Measurements from ENCODE around the gene NF2. TPM values are rescaled to one million over a fixed set of nuclear protein-coding genes. Genes with fewer than 3 reads are reported as not detected.
A peak's percentile ranks its signal among the peaks of the same experiment; 100 is the strongest.

Gene NF2
- total RNA-seq, 1 donor from 2014 or later: 372 TPM

- DNase-seq (ENCODE audit: low read depth): no peak
These were observed 28.3 kb downstream of the NF2 start for GRCh38 chr22:29631725-29632124.

- no peak for DNase-seq (ENCODE audit: low read depth)
These were observed 29.2 kb downstream of the NF2 start for GRCh38 chr22:29632672-29633071.

DNA sequence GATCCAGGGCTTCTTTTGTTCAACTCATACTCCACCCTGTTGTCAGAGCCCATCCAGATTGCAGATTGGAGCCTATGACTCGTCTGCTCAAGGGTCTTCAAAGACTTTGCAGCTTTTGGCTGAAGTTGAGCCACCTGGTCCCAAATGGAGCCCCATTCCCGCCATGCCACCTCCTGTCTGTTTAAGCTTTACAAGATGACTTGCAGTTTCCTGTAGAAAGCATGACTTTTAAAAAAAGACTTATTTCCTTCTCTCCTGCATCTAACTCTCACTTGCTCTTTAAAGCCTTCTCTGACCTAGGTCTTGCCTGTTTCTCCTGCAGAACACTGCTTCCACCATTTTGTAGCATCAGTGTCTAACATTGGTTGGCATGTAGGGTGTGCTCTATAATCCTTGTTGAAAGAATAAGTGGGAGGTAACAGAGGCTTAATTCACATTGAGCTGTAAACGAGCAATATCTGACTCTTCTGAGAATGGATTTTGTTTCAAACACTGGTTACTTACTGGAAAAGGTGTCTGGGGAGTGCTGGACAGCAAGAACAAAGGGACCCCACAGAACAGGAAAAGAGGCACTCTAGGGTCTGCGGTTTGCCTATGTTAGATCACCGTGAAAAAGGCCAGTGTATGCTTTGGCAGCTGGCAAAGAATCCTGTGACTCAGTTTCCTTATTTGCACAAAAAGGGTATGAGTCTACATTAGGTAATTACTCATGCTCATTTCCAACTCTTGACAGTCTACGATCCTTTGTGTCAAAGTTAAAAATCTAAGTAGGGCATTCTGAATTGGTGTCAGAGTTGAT, 30.3 kb downstream of the NF2 start:
- no peak for DNase-seq (ENCODE audit: low read depth)

DNA sequence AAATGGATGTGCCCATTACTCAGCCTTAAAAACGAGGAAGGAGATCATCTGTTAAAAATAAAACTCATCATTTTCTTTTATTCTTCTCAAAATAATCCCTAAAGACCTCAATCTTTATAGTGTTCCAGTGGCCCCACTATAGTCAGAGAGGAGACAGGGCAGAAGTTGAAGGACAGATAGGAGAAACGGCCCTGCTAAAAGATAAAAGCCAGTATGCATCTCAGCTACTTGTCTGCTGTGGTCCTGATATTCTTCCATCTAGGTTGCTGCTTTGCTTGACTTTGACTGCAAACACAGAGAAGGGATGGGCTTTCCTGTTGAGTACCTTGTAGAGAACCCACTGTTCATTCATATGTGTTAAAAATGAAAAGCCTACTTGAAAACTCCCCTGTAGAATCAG, 31.4 kb downstream of the NF2 start:
- DNase-seq (ENCODE audit: low read depth): no peak

DNA sequence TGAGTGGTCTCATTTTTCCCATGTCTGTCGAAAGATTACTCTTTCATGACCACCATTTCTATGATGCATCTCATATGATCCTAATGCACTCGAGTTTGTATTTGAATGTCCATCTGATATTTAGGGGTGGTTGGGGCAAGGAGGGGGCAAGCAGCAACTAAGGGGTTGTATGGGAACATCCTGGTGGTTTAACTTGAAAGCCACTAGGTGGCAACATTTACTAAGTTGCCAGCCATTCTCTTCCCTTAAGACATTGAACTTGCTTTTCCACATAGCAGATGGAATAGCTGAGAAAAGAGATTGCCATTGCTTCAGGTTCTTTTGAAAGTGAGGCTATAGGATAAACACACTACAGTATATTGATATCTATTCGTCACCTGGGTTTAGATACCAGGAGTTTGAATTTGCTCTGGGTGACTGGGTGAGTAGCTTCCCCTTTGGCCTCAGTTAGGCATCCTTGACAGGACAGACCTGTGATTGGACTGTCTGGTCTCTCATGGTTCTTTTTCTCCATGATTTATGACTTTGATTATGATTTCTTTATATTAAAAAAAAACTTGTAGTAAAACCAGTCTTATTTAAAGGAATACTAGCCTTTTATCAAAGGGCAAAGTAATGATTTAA, 32.4 kb downstream of the NF2 start:
- DNase-seq (ENCODE audit: low read depth): peak; percentile 72

DNA sequence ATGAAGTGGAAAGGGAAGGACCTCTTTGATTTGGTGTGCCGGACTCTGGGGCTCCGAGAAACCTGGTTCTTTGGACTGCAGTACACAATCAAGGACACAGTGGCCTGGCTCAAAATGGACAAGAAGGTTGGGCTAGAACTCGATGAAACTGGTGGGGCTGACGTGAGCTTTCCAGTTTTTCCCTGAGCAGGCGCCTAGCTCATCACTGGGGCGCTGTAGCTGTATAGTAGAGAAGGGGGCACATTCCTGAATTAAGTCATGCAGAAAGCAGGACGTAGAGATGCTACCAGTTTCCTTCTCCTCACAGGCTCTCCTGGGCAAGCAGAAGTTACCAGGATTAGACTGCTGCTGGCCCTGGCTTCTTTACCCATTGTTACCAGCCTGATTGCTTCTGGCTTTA, 33.3 kb downstream of the NF2 start:
- DNase-seq (ENCODE audit: low read depth): peak; percentile 72

DNA sequence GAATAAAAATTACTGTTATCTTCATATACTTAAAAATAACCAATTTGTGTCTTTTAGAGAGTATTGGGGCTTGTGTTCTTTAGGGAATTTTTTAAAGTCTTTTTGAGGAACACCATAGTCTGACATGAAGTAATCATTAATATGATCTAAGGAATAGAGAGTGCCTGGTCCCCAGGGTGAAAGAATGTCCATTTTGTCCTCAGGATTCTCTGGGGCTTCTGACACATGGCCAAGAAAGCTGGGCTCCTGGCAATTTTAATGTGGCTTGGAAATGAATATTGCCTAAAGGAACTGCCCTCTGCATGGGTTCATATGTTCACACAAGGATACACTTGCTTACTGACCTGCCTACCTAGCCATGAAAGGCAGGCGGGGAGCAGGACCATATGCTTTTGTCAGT, 33.7 kb downstream of the NF2 start:
- no peak for DNase-seq (ENCODE audit: low read depth)

DNA sequence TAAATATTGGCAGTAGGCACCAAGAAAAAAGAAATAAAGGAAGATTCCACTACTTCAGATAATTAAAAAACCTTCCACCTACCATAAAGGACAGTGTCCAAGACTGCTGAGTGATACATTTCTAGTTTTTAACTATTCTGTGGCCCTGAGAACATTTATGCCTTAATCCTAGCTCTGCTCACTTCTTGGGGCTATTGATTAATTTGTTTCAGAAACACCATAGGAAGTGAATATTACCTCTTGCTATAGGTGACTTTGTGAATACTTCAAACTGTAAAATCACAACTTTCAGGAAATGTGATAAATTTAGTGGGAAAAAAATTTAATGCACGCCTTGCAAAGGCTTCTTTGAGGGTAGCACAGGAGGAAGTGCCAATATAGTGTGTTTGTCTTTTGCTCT, 35.2 kb downstream of the NF2 start:
- DNase-seq (ENCODE audit: low read depth): no peak

DNA sequence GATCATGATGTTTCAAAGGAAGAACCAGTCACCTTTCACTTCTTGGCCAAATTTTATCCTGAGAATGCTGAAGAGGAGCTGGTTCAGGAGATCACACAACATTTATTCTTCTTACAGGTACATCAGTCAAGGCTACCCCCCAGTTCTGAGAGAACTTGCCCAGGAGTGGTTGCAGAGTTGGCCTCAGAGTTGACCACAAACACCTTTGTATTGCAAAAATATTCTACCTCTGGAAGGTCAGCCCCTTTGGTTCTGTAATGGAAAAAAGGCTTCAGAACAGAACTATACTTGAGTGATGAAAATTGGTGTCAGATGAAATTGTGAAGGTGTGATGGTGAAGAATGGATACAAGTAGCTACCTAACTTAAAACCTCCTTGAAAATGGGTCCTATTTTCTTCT, 35.7 kb downstream of the NF2 start:
- no peak for DNase-seq (ENCODE audit: low read depth)

DNA sequence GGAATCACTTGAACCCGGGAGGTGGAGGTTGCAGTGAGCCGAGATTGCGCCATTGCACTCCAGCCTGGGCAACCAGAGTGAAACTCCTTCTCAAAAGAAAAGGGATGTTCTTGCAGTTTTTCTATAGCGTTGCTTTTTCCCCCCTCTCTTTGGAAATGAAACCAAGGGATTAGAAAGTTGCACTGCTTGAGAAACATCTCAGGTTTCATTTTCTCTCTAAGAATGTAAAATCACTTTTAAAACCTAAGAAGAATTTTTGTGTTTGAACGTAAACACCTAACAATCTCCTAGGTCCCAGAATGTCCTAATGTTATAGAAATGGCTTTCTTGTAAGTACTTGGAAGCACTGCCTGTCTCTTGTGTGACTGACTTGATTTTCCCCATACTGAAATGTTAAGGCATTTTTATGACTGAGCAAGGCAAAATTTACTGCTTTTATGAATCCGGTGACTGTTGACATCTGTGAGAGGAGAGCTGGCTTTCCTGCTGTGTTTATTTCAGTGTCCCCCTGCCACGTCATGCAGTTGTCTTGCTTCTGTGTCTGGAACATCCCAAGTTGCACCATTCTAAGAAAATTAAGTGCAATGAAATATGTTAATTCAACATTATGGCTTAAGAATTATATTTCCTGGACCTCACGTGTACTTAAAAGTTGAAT, 37.7 kb downstream of the NF2 start:
- no peak for DNase-seq (ENCODE audit: low read depth)

DNA sequence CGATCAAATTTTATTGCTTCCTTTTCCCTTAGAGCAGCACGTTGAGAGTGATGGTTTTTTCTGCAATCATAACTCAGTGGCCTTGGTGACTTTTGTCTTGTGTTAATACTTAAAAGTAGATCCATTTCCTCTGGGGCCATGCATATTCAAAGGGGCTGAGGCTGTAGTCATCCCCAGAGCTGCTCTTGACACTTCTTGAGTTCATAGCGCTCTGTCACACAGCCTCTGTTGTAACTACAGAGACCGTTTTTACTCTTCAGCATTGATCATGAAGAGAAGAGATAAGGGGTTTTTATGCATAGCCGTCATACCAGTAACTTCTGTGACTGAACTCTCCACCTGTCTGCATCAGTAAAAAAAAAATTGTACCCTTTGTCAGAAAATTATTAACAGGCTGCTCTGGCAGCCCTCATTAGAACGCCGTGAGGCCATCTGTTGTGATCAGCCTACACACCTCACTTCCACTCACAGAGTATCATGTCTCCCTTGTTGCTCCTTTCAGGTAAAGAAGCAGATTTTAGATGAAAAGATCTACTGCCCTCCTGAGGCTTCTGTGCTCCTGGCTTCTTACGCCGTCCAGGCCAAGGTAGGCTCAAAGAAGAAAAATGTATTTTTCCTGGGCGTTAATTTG, 38.4 kb downstream of the NF2 start:
- DNase-seq (ENCODE audit: low read depth): no peak

- DNase-seq (ENCODE audit: low read depth): no peak
These were observed 39.3 kb downstream of the NF2 start for GRCh38 chr22:29642694-29643093.

DNA sequence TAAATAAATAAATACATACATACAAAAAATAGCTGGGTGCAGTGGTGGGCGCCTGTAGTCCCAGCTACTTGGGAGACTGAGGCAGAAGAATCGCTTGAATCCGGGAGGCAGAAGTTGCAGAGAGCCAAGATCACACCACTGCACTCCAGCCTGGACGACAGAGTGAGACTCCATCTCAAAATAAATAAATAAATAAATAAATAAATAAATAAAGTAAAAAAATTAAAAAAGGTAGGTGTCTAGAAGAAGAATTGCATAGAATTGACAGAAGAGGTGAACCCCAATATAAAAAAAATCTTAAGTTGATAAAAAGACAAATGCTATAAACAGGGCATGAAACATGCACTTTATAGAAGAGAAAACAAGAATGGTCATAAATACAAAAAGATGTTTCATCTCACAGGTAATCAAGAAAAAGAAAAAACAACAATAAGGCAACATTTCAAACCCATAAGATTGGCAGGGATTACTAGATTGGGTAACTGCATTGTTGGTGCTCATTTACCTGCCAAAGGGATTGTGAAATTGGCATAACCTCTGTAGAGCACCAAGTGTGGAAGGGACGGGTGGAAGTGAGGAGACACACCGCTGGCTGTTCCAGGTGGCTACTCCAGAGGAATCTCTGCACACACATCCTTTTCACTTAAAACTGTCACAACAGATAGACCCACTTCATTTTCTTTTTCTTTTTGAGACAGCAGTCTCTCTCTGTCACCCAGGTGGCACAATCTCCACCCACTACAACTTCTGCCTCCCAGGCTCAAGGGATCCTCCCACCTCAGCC, 44.7 kb downstream of the NF2 start:
- peak; percentile 69 for DNase-seq (ENCODE audit: low read depth)

- no peak for DNase-seq (ENCODE audit: low read depth)
These were observed 46.9 kb downstream of the NF2 start for GRCh38 chr22:29650370-29650769.

DNA sequence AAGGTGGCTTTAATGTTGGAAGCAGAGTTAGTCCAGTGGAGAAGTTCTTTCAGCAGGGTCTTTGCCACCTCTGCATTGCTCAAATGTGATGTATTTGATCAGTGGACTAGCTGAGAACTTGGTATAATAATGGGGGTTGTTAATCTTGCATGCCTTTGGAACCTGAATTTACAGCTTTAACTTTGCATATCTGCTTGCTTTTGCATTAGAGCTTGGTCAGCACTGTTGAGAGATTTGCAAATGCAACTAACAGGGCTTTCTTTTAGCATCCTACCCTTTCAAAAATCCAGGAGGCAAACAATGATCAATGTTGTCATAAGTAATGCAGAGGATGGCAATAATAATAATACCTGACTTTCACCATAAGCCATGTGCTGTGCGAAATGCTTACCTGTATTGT, 48.2 kb downstream of the NF2 start:
- DNase-seq (ENCODE audit: low read depth): no peak

DNA sequence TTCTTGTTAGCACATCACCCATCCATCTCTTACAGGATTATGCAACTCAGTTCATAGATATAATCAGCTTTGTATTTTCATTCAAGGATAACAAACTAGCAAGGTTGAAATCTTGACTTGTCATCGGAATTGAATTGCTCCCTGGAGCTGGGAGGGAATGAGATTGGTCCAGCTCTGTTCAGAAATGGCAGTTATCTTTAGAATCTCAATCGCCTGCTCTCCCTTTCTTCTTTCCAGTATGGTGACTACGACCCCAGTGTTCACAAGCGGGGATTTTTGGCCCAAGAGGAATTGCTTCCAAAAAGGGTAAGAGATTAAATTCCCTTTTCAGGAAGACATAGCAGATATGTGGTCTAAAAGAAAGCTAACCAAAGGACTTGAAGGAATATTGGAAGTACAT, 51.0 kb downstream of the NF2 start:
- no peak for DNase-seq (ENCODE audit: low read depth)

GRCh38 chr22:29654882-29655281, 51.4 kb downstream of the NF2 start:
- no peak for DNase-seq (ENCODE audit: low read depth)

DNA sequence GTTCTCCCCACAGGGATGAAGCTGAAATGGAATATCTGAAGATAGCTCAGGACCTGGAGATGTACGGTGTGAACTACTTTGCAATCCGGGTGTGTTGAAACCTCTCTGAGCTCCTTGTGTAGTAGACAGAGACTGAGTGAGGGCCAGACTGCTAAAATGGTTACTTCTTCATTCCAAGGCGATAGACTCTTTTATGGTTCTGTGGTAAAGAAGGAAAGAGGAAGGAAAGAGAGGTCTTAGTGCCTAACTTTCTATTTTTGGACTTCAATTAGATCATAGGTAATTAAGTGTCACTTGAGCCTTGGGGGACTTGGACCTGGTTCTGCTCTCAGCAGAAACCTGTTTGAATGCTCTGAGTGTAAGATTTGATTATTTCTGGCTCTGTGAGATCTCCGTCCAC, 54.7 kb downstream of the NF2 start:
- DNase-seq (ENCODE audit: low read depth): no peak

GRCh38 chr22:29660021-29660420, 56.6 kb downstream of the NF2 start:
- DNase-seq (ENCODE audit: low read depth): no peak

GRCh38 chr22:29661336-29661735, 57.9 kb downstream of the NF2 start:
- DNase-seq (ENCODE audit: low read depth): no peak

GRCh38 chr22:29663180-29663821, 59.9 kb downstream of the NF2 start:
- DNase-seq (ENCODE audit: low read depth): no peak

All from renal cortical epithelial cell (primary cell).